Spleen (tissue), 3 donors: ENCODE results near the gene WDR86.

Experiments used
- POLR2A ChIP-seq, 3 donors: fragments of 450-650 bp; IDR thresholded peaks; one replicate each; pipeline ENCODE4 v1.5.1; 2017; ENCODE audit warnings: antibody characterized with exemption in 3 of 3, mild to moderate bottlenecking in 1 of 3
- POLR2AphosphoS5 ChIP-seq, 3 donors: sonication (generic); formaldehyde crosslinking; IDR thresholded peaks; one replicate each; pipeline ENCODE4 v1.5.1; 2017; ENCODE audit warnings: antibody characterized with exemption in 3 of 3

GRCh38 chr7:151413241-151413640 lies 3.4 kb upstream of the WDR86 start:
- TF ChIP-seq POLR2A (IDR thresholded peaks at IDR 0.05) = no peak
- TF ChIP-seq POLR2AphosphoS5 (IDR thresholded peaks at IDR 0.05) = no peak
